H1 (cell line): Measurements from ENCODE around the gene UVSSA. TPM values are rescaled to one million over a fixed set of nuclear protein-coding genes. Genes with fewer than 3 reads are reported as not detected.

Source experiments
- EGR1 ChIP-seq: IDR thresholded peaks from 2 replicates; pipeline ENCODE4 v1.6.1; 2011; ENCODE audit warnings: low read depth, low read length, borderline replicate concordance
- KDM5A ChIP-seq: fragments of 200-600 bp; IDR thresholded peaks from 2 replicates; pipeline ENCODE4 v1.7.1; 2012; ENCODE audit warnings: mild to moderate bottlenecking, low read length, inconsistent platforms, mixed read lengths
- SP4 ChIP-seq: IDR thresholded peaks from 2 replicates; pipeline ENCODE4 v1.6.1; 2012; ENCODE audit warnings: low read length, inconsistent platforms
- TBP ChIP-seq: IDR thresholded peaks from 2 replicates; pipeline ENCODE4 v1.6.1; 2011; ENCODE audit warnings: low read depth, low read length, improper control_type of control experiment
- polyA plus RNA-seq, 7 experiments: library from polyadenylated mRNA; depleted of rRNA in 3 of 7; stranded (reverse) in 5 of 7; unstranded in 2 of 7; fragments of >200 nt in 5 of 7; fragments of 200-250 nt in 2 of 7; gene quantifications; 1 replicate in 5 of 7; 2 replicates in 1 of 7; 4 replicates in 1 of 7; pipeline versions ENCODE4 v1.2.1 to v1.2.3, GENCODE V29; 2011 to 2013; ENCODE audit warnings: missing spikeins in 2 of 7, mixed read lengths in 2 of 7
- total RNA-seq: library from RNA; stranded (reverse); fragmentation: NEBNext Ultra II Directional; extraction: Animal tissue kit (Norgen Biotek cat#: 25700); gene quantifications from 2 replicates; pipeline ENCODE4 v1.2.1, GENCODE V29; 2021

The UVSSA gene
- total and polyA plus RNA-seq, 2 of the 8 experiments (the other 6 are each of a cell fraction or from before 2014, with no cell fraction given): 14.5 to 19.4 TPM

GRCh38 chr4:1376391-1376840 lies 29.4 kb downstream of the UVSSA start (continued):
- TF ChIP-seq SP4 (no peak), EGR1 (no peak), TBP (no peak), KDM5A (no peak)
